Measurements from ENCODE around the gene RAP1A.

GRCh38 chr1:111653709-111654108 lies 34.1 kb downstream of the RAP1A start:
- no peak for TF ChIP-seq CTCF (optimal IDR thresholded peaks at IDR 0.05 in 1 of 3, IDR thresholded peaks at IDR 0.05 in 1 of 3, conservative IDR thresholded peaks at IDR 0.05 in 1 of 3; ENCODE audit: extremely low read depth in 1 of 3, insufficient read depth in 2 of 3, low read length in 3 of 3)
- no peak for TF ChIP-seq EZH2 (IDR thresholded peaks at IDR 0.05; ENCODE audit: low read length)
